Heart right ventricle (tissue), 16 donors: ENCODE data around the gene NUDT1. TPM values are rescaled to one million over a fixed set of nuclear protein-coding genes. Genes with fewer than 3 reads are reported as not detected.

Experiments used
- ATAC-seq, 8 donors: fragments of 200-7000 bp; cut with Tn5 transposase; one replicate each; pipeline ENCODE4 v1.9.1; 2020; ENCODE audit warnings: mild to moderate bottlenecking in 8 of 8, moderate library complexity in 8 of 8, moderate number of reproducible peaks in 1 of 8
- DNase-seq, 2 donors: peaks; one replicate each; pipeline ENCODE4 v3.0.0-alpha.2; 2020
- H3K27ac ChIP-seq, 10 donors: fragments of 200-600 bp; sonication (generic) in 2 of 10; one replicate each; pipeline versions ENCODE4 v1.5.0 to v1.8.0; 2020 to 2022; ENCODE audit warnings: mild to moderate bottlenecking in 3 of 10
- H3K27me3 ChIP-seq, 7 donors: fragments of 200-600 bp; one replicate each; pipeline ENCODE4 v1.8.0; 2021 to 2022; ENCODE audit warnings: mild to moderate bottlenecking in 2 of 7
- H3K36me3 ChIP-seq, 9 donors: fragments of 200-600 bp; sonication (generic) in 1 of 9; one replicate each; pipeline versions ENCODE4 v1.5.0 to v1.8.0; 2020 to 2022; ENCODE audit warnings: mild to moderate bottlenecking in 2 of 9
- H3K4me1 ChIP-seq, 9 donors: fragments of 200-600 bp; sonication (generic) in 1 of 9; one replicate each; pipeline versions ENCODE4 v1.5.0 to v1.8.0; 2020 to 2022; ENCODE audit warnings: mild to moderate bottlenecking in 4 of 9
- H3K4me3 ChIP-seq, 10 donors: fragments of 200-600 bp; sonication (generic) in 2 of 10; one replicate each; pipeline versions ENCODE4 v1.5.0 to v1.8.0; 2020 to 2022; ENCODE audit warnings: mild to moderate bottlenecking in 7 of 10, moderate library complexity in 2 of 10
- H3K9me3 ChIP-seq, 11 donors: fragments of 200-600 bp in 10 of 11; sonication (generic) in 2 of 11; one replicate each; pipeline versions ENCODE4 v1.5.0 to v1.8.0; 2013 to 2022; ENCODE audit warnings: mild to moderate bottlenecking in 2 of 11, control low read depth in 1 of 11, moderate library complexity in 1 of 11
- WGBS, 2 donors: extraction: QIAGEN DNeasy Blood & Tissue Kit; methylation state at CpG; one replicate each; pipeline ENCODE4 v1.1.7; 2013; ENCODE audit warnings: inconsistent platforms in 1 of 2; 5-methylcytosine and 5-hydroxymethylcytosine counted together
- intact Hi-C, 10 donors: fragments of 100-400 bp; cut with DNase I; formaldehyde crosslinking; loops; one replicate each; pipeline versions ENCODE4 v1.11.1 to v1.14.2; 2022
- polyA plus RNA-seq, 2 donors: library from polyadenylated mRNA; stranded (reverse); fragments of 200-250 nt; gene quantifications; one replicate each; pipeline ENCODE4 v1.2.3, GENCODE V29; 2013
- total RNA-seq, 10 donors: library from RNA; stranded (reverse); fragmentation: NEBNext Ultra II Directional in 3 of 10; extraction: Animal tissue kit (Norgen Biotek cat#: 25700) in 3 of 10; gene quantifications; one replicate each; pipeline versions ENCODE4 v1.2.1 to v1.2.4, GENCODE V29; 2021 to 2023
- TF ChIP-seq, protein P1 (sequence below), 9 donors: fragments of 200-600 bp; sonication (generic) in 2 of 9; IDR thresholded peaks; one replicate each; pipeline versions ENCODE4 v1.5.0 to v1.8.0; 2021 to 2022; ENCODE audit warnings: antibody characterized with exemption in 9 of 9, mild to moderate bottlenecking in 5 of 9, moderate library complexity in 1 of 9
- donor health status: Arrhythmogenic right ventricular cardiomyopathy.
- donor health status: ischemic (EF 13 %, LVEDD 7.1; RV severe dilation, severe dysfunction).
- donor health status: healthy with polysubstance abuse.
- donor health status: DM: no; HTN: yes; CAD: no.
- donor health status: DM: no; HTN: no; CAD: no.
- donor health status: ischemic (EF 25% LVEDD 6.9; RV normal size, moderate dysfunction).
- donor health status: ischemic (EF 25% LVEDD 5.7; RV mildly dilated, moderate dysfunction).
- donor health status: healthy.
- donor health status: DM: yes; HTN: yes; CAD: no.
- donor health status: Ischemic cardiomyopathy.
- donor health status: ischemic (EF 35%, LVEDD 5.7; RV mildly dilated, moderate dysfunction).
- donor health status: nonischemic (EF 11% LVEDD 7.7; RV severe dilation, severe dysfunction).
- donor health status: DM: yes; HTN: yes; CAD: no.
- donor health status: PGD.
- donor health status: ischemic (EF 29% LVEDD 5.4; RV normal size, mild dysfunction).
- donor health status: nonischemic (EF 23%, LVEDD 6.1; RV moderate dilation, normal function).

NUDT1 gene
- total and polyA plus RNA-seq, 12 donors = 7.7 to 35.8 (median 12.8) TPM

DNA sequence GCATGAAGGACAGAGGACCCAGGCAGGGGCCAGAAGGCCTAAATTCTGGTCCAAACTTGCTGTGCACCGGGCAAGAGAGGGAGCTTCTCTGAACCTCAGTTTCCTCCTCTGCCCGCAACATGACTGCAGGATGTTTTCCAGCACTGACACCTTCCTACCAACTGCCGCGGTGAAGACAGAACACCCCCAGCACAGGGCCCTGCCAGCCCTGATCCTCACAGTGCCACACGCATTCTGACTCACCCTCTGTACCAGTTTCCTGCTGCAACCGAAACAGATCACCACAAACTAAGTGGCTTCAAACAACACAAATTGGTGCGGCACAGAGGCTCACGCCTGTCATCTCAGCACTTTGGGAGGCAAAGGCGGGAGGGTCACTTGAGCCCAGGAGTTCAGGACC, 27.4 kb upstream of the NUDT1 start:
- 81 to 88% methylated on average over 9 of the region's 9 CpGs for WGBS, 2 donors
- peak overlapping the region in 9 of 10 donors; percentile 31 to 79 (median 72) for H3K27ac ChIP-seq
- TF ChIP-seq, protein P1, sequence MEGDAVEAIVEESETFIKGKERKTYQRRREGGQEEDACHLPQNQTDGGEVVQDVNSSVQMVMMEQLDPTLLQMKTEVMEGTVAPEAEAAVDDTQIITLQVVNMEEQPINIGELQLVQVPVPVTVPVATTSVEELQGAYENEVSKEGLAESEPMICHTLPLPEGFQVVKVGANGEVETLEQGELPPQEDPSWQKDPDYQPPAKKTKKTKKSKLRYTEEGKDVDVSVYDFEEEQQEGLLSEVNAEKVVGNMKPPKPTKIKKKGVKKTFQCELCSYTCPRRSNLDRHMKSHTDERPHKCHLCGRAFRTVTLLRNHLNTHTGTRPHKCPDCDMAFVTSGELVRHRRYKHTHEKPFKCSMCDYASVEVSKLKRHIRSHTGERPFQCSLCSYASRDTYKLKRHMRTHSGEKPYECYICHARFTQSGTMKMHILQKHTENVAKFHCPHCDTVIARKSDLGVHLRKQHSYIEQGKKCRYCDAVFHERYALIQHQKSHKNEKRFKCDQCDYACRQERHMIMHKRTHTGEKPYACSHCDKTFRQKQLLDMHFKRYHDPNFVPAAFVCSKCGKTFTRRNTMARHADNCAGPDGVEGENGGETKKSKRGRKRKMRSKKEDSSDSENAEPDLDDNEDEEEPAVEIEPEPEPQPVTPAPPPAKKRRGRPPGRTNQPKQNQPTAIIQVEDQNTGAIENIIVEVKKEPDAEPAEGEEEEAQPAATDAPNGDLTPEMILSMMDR (IDR thresholded peaks at IDR 0.05) = no peak
- H3K4me1 ChIP-seq = peaks cover 0 to 28% (median 10%) of the 10 kb centered on the region in 9 donors
- peaks cover 0 to 95% (median 20%) of the 10 kb centered on the region in 9 donors for H3K36me3 ChIP-seq
- H3K4me3 ChIP-seq = no peak overlapping the region
- intact Hi-C loops = loop anchor here in 4 of 10 donors (5.0 to 10.0 kb wide), 4 partner anchors 402 to 640 kb away; partner anchors contain the start of gene PSMG3 (in 1 of the 4)
- DNase-seq (no peak), ATAC-seq (peak in 4 of 8 donors; percentile 22 to 39 (median 24))
- no peaks in the 10 kb centered on the region for H3K27me3 ChIP-seq
- peaks cover 0 to 3% (median 0%) of the 10 kb centered on the region in 11 donors for H3K9me3 ChIP-seq

DNA sequence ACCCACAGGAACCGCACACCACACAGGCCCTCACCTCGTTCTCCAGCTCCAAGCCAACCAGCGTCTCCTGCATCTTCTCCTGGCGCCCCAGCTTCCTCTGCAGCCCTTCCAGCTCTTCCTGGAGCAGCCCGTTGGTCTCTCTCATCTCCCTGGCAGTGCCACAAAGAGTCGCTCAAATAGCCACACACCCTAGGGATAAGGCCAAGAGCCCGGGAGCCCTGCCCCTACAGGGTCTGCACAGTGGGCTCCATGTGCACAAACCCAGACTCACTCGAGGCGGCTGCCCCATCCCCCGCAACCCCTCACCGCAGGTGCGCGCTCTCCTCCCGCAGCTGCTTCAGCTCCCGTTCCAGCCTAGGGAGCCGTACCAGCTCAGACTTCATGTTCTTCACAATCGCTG, 26.2 kb upstream of the NUDT1 start:
- Histone ChIP-seq H3K9me3 (peaks cover 0 to 3% (median 0%) of the 10 kb centered on the region in 11 donors), H3K27me3 (no peaks in the 10 kb centered on the region), H3K4me3 (no peak overlapping the region), H3K4me1 (peaks cover 0 to 27% (median 10%) of the 10 kb centered on the region in 9 donors), H3K27ac (no peak overlapping the region), H3K36me3 (peaks cover 0 to 95% (median 29%) of the 10 kb centered on the region in 9 donors)
- WGBS, 2 donors = 95 to 96% methylated on average over 17 of the region's 17 CpGs
- TF ChIP-seq, protein P1 (IDR thresholded peaks at IDR 0.05) = no peak
- DNase-seq = no peak
- no peak for ATAC-seq
- intact Hi-C loops = loop anchor here in 1 of 10 donors (10.0 kb wide), 1 partner anchor 641 kb away; the partner anchor contains the start of gene PSMG3

DNA sequence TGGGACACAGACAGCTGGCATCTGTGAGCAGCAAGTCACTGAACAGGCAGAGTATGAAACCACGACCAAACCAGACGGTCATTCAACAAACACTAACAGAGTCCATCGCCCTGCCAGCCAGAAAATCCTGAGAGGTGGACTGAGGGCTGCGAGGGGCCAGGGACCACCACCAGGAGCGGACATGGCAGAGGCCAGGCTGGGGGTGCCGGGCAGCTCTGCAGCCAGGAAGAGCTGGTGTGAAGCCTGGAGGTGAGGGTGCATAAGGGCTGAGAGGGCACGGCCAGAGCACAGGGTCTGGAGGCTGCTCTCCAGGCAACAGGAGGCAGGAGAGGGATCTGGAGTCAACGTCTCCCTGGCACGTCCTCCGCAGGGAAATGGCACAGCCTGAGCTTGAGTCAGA, 24.8 kb upstream of the NUDT1 start:
- Histone ChIP-seq H3K36me3 (peaks cover 0 to 95% (median 35%) of the 10 kb centered on the region in 9 donors), H3K27me3 (no peaks in the 10 kb centered on the region), H3K9me3 (peaks cover 0 to 3% (median 0%) of the 10 kb centered on the region in 11 donors), H3K4me3 (no peak overlapping the region), H3K4me1 (peaks cover 0 to 27% (median 10%) of the 10 kb centered on the region in 9 donors), H3K27ac (no peak overlapping the region)
- TF ChIP-seq, protein P1 (IDR thresholded peaks at IDR 0.05) = no peak
- no peak for ATAC-seq
- no peak for DNase-seq
- intact Hi-C loops = loop anchor here in 1 of 10 donors (10.0 kb wide), 1 partner anchor 642 kb away; the partner anchor contains the start of gene PSMG3
- 84 to 87% methylated on average over 10 of the region's 10 CpGs for WGBS, 2 donors

DNA sequence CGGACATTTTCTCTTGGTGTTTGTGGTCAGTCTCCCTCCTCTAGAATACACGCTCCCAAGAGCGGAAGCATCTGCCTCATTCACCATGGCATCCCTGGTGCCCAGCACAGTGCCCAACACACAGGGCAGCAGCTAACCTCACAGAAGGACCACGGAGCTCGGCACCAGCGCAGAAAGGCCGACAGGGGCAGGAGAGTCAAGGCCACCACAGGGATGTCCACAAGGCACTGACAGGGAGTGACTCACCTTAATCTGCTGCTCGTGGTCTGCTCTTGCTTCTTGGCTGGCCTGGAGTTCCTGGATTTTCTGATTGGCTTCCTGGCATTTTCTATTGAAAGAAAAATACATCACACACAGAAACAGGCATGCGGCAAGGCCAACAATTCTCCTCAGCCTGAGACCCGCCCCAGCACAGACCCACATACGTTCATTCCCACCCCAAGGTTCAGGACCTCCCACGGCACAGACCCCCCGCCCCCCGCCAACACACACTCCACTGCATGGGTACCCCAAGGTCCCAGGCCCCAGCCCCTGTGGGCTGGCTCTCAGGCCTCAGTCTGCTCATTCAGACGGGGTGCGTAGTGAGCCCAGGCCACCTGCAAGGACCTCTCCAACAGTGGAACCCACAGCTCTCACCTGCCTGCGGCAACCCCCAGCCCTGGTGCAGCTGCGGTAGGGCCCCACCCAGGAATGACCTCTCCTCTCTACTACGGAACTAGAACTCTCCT, 24.1 kb upstream of the NUDT1 start:
- ATAC-seq (no peak), DNase-seq (no peak)
- Histone ChIP-seq H3K4me1 (peaks cover 0 to 27% (median 10%) of the 10 kb centered on the region in 9 donors), H3K9me3 (peaks cover 0 to 3% (median 0%) of the 10 kb centered on the region in 11 donors), H3K27ac (no peak overlapping the region), H3K27me3 (no peaks in the 10 kb centered on the region), H3K4me3 (no peak overlapping the region), H3K36me3 (peaks cover 0 to 95% (median 29%) of the 10 kb centered on the region in 9 donors)
- TF ChIP-seq, protein P1 (IDR thresholded peaks at IDR 0.05) = no peak
- intact Hi-C loops = loop anchor here in 1 of 10 donors (10.0 kb wide), 1 partner anchor 643 kb away; the partner anchor contains the start of gene PSMG3
- 89 to 93% methylated on average over 19 of the region's 19 CpGs for WGBS, 2 donors
